GM12874 (cell line): ENCODE results near the gene CNOT4.

Experiments
- CTCF ChIP-seq: IDR thresholded peaks from 2 replicates; pipeline ENCODE4 v1.5.1; 2011; ENCODE audit warnings: low read depth, mild to moderate bottlenecking, control low read depth, low read length, moderate library complexity; ENCODE audit not compliant: insufficient read depth

CNOT4 gene

GRCh38 chr7:135334830-135335543 lies 174.9 kb downstream of the CNOT4 start:
- TF ChIP-seq CTCF, result no peak

GRCh38 chr7:135333946-135334345 lies 176.0 kb downstream of the CNOT4 start:
- no peak for TF ChIP-seq CTCF

GRCh38 chr7:135333200-135333599 lies 176.7 kb downstream of the CNOT4 start:
- TF ChIP-seq CTCF, result no peak

GRCh38 chr7:135330088-135330487 lies 179.8 kb downstream of the CNOT4 start:
- no peak for TF ChIP-seq CTCF

GRCh38 chr7:135328526-135328925 lies 181.4 kb downstream of the CNOT4 start:
- TF ChIP-seq CTCF, result no peak

GRCh38 chr7:135328053-135328452 lies 181.8 kb downstream of the CNOT4 start:
- TF ChIP-seq CTCF, result no peak

GRCh38 chr7:135327458-135327857 lies 182.4 kb downstream of the CNOT4 start:
- no peak for TF ChIP-seq CTCF
